Adipose tissue (tissue), 3 donors: ENCODE results near the gene HLCS. TPM values are rescaled to one million over a fixed set of nuclear protein-coding genes. Genes with fewer than 3 reads are reported as not detected.

Experiments used
- polyA plus RNA-seq, 3 donors: library from polyadenylated mRNA; stranded (reverse); fragments of 200-250 nt; gene quantifications; one replicate each; pipeline ENCODE4 v1.2.3, GENCODE V29; 2013
- donor health status: healthy with polysubstance abuse.
- donor health status: Bipolar disorder and iron deficiency.
- donor health status: healthy.

The HLCS gene
- polyA plus RNA-seq, 3 donors = 6.0 to 7.8 (median 7.3) TPM

Other genes with a start within 250 kb of the HLCS start
- under 1 TPM in 1 of 3 donors, not detected in 2; 0.02 TPM for gene RIPPLY3, start 40.0 kb upstream of the HLCS start, polyA plus RNA-seq
- gene PIGP, start 106.4 kb upstream of the HLCS start, polyA plus RNA-seq = 10 to 100 TPM; 18.4 to 34.9 (median 31.5) TPM
- gene TTC3, start 106.6 kb upstream of the HLCS start, polyA plus RNA-seq = 10 to 100 TPM; 31.3 to 47.4 (median 41.2) TPM